ENCODE results near the gene FAM120C.
A peak's percentile ranks its signal among the peaks of the same experiment; 100 is the strongest.

FAM120C gene

GRCh38 chrX:54178100-54178940 is 4.7 kb downstream of the FAM120C start:
- H3K4me1 Mint-ChIP-seq (ENCODE audit: low read depth in 2 of 2) = peaks cover 33 to 49% of the 10 kb centered on the region in 2 donors
- no peaks in the 10 kb centered on the region for H3K9me3 Mint-ChIP-seq
- H3K36me3 Mint-ChIP-seq (ENCODE audit: insufficient read depth) = peaks cover 25% of the 10 kb centered on the region
- no peak for DNase-seq
- H3K27ac Mint-ChIP-seq = no peak overlapping the region
- peak overlapping the region in 1 of 2 donors; percentile 40 for H3K4me3 Mint-ChIP-seq
- H3K27me3 Mint-ChIP-seq = no peaks in the 10 kb centered on the region
- no peak for ATAC-seq (replicated peaks)

GRCh38 chrX:54177306-54177705 is 5.7 kb downstream of the FAM120C start:
- peak overlapping the region in 1 of 2 donors; percentile 4 for H3K27ac Mint-ChIP-seq
- no peak for DNase-seq

DNA sequence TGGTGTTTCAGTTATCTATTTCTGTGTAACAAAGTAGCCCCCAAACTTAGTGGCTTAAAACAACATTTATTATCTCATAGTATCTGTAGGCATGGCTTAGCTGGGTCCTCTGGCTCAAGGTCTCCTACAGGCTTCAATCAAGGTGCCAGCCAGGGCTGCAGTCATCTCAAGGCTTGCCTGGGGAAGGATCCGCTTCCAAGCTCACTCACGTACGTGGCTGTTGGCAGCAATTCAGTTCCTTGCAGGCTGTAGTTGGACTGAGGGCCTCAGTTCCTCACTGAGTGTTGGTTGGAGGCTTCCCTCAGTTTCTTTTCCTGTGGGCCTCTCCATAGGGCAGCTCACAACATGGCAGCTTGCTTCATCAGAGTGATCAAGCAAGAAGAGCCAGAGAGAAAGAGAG is 9.3 kb downstream of the FAM120C start:
- H3K36me3 Mint-ChIP-seq (ENCODE audit: insufficient read depth) = peaks cover 19% of the 10 kb centered on the region
- peak overlapping the region in 1 of 2 donors; percentile 38 for H3K27ac Mint-ChIP-seq
- peaks cover 10 to 16% of the 10 kb centered on the region in 2 donors for H3K4me1 Mint-ChIP-seq (ENCODE audit: low read depth in 2 of 2)
- H3K27me3 Mint-ChIP-seq = no peaks in the 10 kb centered on the region
- no peaks in the 10 kb centered on the region for H3K9me3 Mint-ChIP-seq
- no peak for DNase-seq
- H3K4me3 Mint-ChIP-seq = no peak overlapping the region
- no peak for ATAC-seq (replicated peaks)

More at GRCh38 chrX:54177306-54177705, 5.7 kb downstream of the FAM120C start:
- H3K4me1 Mint-ChIP-seq (ENCODE audit: low read depth in 2 of 2) = peaks cover 33 to 48% of the 10 kb centered on the region in 2 donors
- no peak for ATAC-seq (replicated peaks)
- H3K4me3 Mint-ChIP-seq = peak overlapping the region in 1 of 2 donors; percentile 40
- H3K9me3 Mint-ChIP-seq = no peaks in the 10 kb centered on the region
- no peaks in the 10 kb centered on the region for H3K27me3 Mint-ChIP-seq
- H3K36me3 Mint-ChIP-seq (ENCODE audit: insufficient read depth) = peaks cover 20% of the 10 kb centered on the region

GRCh38 chrX:54172455-54172854 is 10.6 kb downstream of the FAM120C start:
- H3K4me3 Mint-ChIP-seq = no peak overlapping the region
- H3K9me3 Mint-ChIP-seq = no peaks in the 10 kb centered on the region
- DNase-seq (no peak), ATAC-seq (replicated peaks) (no peak)
- peaks cover 5 to 8% of the 10 kb centered on the region in 2 donors for H3K4me1 Mint-ChIP-seq (ENCODE audit: low read depth in 2 of 2)
- no peaks in the 10 kb centered on the region for H3K27me3 Mint-ChIP-seq
- peaks cover 19% of the 10 kb centered on the region for H3K36me3 Mint-ChIP-seq (ENCODE audit: insufficient read depth)
- no peak overlapping the region for H3K27ac Mint-ChIP-seq

GRCh38 chrX:54171527-54172250 is 11.4 kb downstream of the FAM120C start:
- no peak for ATAC-seq (replicated peaks)
- H3K4me1 Mint-ChIP-seq (ENCODE audit: low read depth in 2 of 2) = peaks cover 0 to 2% of the 10 kb centered on the region in 2 donors
- no peaks in the 10 kb centered on the region for H3K9me3 Mint-ChIP-seq
- H3K36me3 Mint-ChIP-seq (ENCODE audit: insufficient read depth) = peaks cover 17% of the 10 kb centered on the region
- no peak overlapping the region for H3K4me3 Mint-ChIP-seq
- DNase-seq = no peak
- no peak overlapping the region for H3K27ac Mint-ChIP-seq
- H3K27me3 Mint-ChIP-seq = no peaks in the 10 kb centered on the region

GRCh38 chrX:54171091-54171490 is 12.0 kb downstream of the FAM120C start:
- no peaks in the 10 kb centered on the region for H3K27me3 Mint-ChIP-seq
- H3K27ac Mint-ChIP-seq = no peak overlapping the region
- no peak overlapping the region for H3K4me3 Mint-ChIP-seq
- ATAC-seq (replicated peaks) (no peak), DNase-seq (no peak)
- peaks cover 15% of the 10 kb centered on the region for H3K36me3 Mint-ChIP-seq (ENCODE audit: insufficient read depth)
- H3K4me1 Mint-ChIP-seq (ENCODE audit: low read depth in 2 of 2) = no peaks in the 10 kb centered on the region
- no peaks in the 10 kb centered on the region for H3K9me3 Mint-ChIP-seq

GRCh38 chrX:54166915-54167314 is 16.1 kb downstream of the FAM120C start:
- H3K4me3 Mint-ChIP-seq = no peak overlapping the region
- H3K27ac Mint-ChIP-seq = no peak overlapping the region
- no peak for DNase-seq
- H3K4me1 Mint-ChIP-seq (ENCODE audit: low read depth in 2 of 2) = no peaks in the 10 kb centered on the region
- H3K9me3 Mint-ChIP-seq = no peaks in the 10 kb centered on the region
- H3K36me3 Mint-ChIP-seq (ENCODE audit: insufficient read depth) = peaks cover 3% of the 10 kb centered on the region
- no peaks in the 10 kb centered on the region for H3K27me3 Mint-ChIP-seq
- ATAC-seq (replicated peaks) = no peak

DNA sequence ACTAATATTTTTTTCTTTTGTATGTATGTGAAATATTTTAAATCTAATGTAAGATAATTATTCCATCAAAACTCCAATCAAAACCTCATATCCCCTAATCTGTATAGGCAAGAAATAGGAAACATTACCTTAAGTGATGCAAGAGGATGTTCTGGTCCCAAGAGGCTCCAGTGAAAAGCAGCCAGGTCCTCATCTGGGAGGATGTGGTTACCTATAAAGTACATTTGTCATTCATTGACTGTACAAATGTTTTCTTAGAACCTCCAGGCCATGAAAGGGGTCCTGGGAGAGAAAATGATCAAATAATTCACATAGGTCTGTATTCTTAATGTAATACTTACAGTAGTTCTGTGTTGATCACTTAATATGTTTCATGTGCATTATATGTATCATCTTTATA is 25.5 kb downstream of the FAM120C start:
- Mint-ChIP-seq H3K27ac (no peak overlapping the region), H3K4me1 (ENCODE audit: low read depth in 2 of 2) (no peaks in the 10 kb centered on the region), H3K9me3 (no peaks in the 10 kb centered on the region), H3K4me3 (no peak overlapping the region), H3K27me3 (no peaks in the 10 kb centered on the region), H3K36me3 (ENCODE audit: insufficient read depth) (peaks cover 23% of the 10 kb centered on the region)
- no peak for DNase-seq
- ATAC-seq (replicated peaks) = no peak

DNA sequence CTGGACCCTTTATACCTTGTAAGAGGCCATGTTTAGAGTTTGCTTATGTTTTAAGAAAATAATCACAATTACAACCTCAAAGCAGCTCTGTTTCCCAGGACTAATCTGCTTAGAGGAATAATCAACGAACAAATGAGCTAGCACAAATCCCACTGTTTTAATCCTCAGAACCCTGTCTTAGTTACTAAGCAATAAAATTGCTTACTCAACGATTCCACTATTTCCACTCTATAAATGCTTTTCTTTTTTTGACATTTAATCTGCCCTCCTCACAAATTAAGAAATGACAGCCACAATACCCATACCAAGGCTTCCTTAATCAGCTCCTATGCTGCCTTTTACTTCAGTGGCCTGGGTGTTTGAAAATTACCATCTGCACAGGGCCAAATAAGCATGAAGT is 48.8 kb downstream of the FAM120C start:
- H3K36me3 Mint-ChIP-seq (ENCODE audit: insufficient read depth) = peaks cover 10% of the 10 kb centered on the region
- no peaks in the 10 kb centered on the region for H3K27me3 Mint-ChIP-seq
- no peak overlapping the region for H3K27ac Mint-ChIP-seq
- no peaks in the 10 kb centered on the region for H3K4me1 Mint-ChIP-seq (ENCODE audit: low read depth in 2 of 2)
- H3K4me3 Mint-ChIP-seq = no peak overlapping the region
- DNase-seq (no peak), ATAC-seq (replicated peaks) (no peak)
- no peaks in the 10 kb centered on the region for H3K9me3 Mint-ChIP-seq

DNA sequence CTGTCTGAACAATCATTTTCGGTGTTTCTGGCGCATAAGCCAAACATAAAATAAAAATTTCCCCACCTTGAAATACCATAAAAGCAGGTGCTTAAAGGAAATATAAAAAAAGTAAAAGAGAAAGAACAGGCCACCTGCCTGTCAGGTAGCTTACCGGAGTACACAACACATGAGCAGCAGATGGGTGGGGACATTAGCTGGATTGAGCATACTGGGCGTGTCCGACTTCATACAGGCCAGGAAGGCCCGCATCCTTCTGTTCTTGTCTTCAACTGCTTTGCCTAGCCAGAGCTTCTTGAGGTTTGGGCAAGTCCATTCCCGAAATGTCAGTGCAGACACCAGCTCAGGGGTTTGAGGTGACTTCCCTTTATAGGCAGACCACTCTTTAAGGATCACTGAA is 66.7 kb downstream of the FAM120C start:
- Mint-ChIP-seq H3K27ac (no peak overlapping the region), H3K4me1 (ENCODE audit: low read depth in 2 of 2) (no peaks in the 10 kb centered on the region), H3K4me3 (no peak overlapping the region), H3K9me3 (no peaks in the 10 kb centered on the region), H3K36me3 (ENCODE audit: insufficient read depth) (peaks cover 7% of the 10 kb centered on the region), H3K27me3 (no peaks in the 10 kb centered on the region)
- DNase-seq (no peak), ATAC-seq (replicated peaks) (no peak)

DNA sequence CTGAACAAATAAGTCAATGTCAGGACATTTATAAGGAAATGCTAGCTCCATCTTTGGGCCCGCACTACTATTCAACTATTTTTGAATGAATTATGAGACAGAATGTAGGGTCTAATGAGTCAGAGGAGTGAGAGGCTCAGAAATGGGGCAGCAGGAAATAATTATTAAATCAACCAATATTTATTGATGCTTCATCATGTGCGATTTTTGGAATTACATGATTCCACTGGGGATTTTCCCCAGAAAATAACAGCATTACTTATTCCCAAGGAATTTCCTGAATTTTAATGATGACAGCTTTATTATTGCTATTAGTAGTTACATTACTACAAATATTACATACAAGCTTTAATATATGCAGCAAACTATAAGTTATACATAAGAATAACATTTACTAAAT is 89.5 kb downstream of the FAM120C start:
- H3K9me3 Mint-ChIP-seq = no peaks in the 10 kb centered on the region
- H3K27me3 Mint-ChIP-seq = no peaks in the 10 kb centered on the region
- no peak for ATAC-seq (replicated peaks)
- no peaks in the 10 kb centered on the region for H3K4me1 Mint-ChIP-seq (ENCODE audit: low read depth in 2 of 2)
- no peak overlapping the region for H3K27ac Mint-ChIP-seq
- no peak overlapping the region for H3K4me3 Mint-ChIP-seq
- peaks cover 14% of the 10 kb centered on the region for H3K36me3 Mint-ChIP-seq (ENCODE audit: insufficient read depth)
- DNase-seq = no peak

- Mint-ChIP-seq H3K4me3 (no peak overlapping the region), H3K27me3 (no peaks in the 10 kb centered on the region), H3K36me3 (ENCODE audit: insufficient read depth) (peaks cover 18% of the 10 kb centered on the region), H3K4me1 (ENCODE audit: low read depth in 2 of 2) (no peaks in the 10 kb centered on the region), H3K9me3 (no peaks in the 10 kb centered on the region), H3K27ac (no peak overlapping the region)
- ATAC-seq (replicated peaks) = no peak
- no peak for DNase-seq
These were observed 89.9 kb downstream of the FAM120C start for GRCh38 chrX:54093159-54093558.

GRCh38 chrX:54090880-54091279 is 92.2 kb downstream of the FAM120C start:
- H3K27me3 Mint-ChIP-seq = no peaks in the 10 kb centered on the region

GRCh38 chrX:54089191-54089590 is 93.9 kb downstream of the FAM120C start:
- no peak overlapping the region for H3K27ac Mint-ChIP-seq
- H3K4me3 Mint-ChIP-seq = no peak overlapping the region

More at GRCh38 chrX:54090880-54091279, 92.2 kb downstream of the FAM120C start:
- Mint-ChIP-seq H3K27ac (no peak overlapping the region), H3K4me3 (no peak overlapping the region), H3K9me3 (no peaks in the 10 kb centered on the region), H3K36me3 (ENCODE audit: insufficient read depth) (peaks cover 20% of the 10 kb centered on the region), H3K4me1 (ENCODE audit: low read depth in 2 of 2) (no peaks in the 10 kb centered on the region)
- DNase-seq (no peak), ATAC-seq (replicated peaks) (no peak)

More at GRCh38 chrX:54089191-54089590, 93.9 kb downstream of the FAM120C start:
- no peaks in the 10 kb centered on the region for H3K27me3 Mint-ChIP-seq
- no peak for DNase-seq
- H3K4me1 Mint-ChIP-seq (ENCODE audit: low read depth in 2 of 2) = no peaks in the 10 kb centered on the region
- peaks cover 16% of the 10 kb centered on the region for H3K36me3 Mint-ChIP-seq (ENCODE audit: insufficient read depth)
- H3K9me3 Mint-ChIP-seq = no peaks in the 10 kb centered on the region
- ATAC-seq (replicated peaks) = no peak

All from effector memory CD8-positive, alpha-beta T cell (primary cell).